PC-9 (cell line): ENCODE measurements around the gene KRCC1. TPM values are rescaled to one million over a fixed set of nuclear protein-coding genes. Genes with fewer than 3 reads are reported as not detected.

Experiments used
- BruUV-seq: library from RNA; stranded (reverse); fragments of 400-500 nt; replicated peaks from 2 replicates; lab custom pipeline; 2021; lab: Mats Ljungman, UMichigan
- CTCF ChIA-PET: fragments of 300-600 bp; sonication (Branson Sonifier 250); formaldehyde crosslinking; loops from one replicate; lab custom pipeline; 2022; ENCODE audit warnings: antibody characterized with exemption; lab: Charles Lee
- POLR2A ChIA-PET: fragments of 300-600 bp; sonication (Branson Sonifier 250); formaldehyde crosslinking; loops from one replicate; lab custom pipeline; 2022; ENCODE audit warnings: antibody characterized with exemption; ENCODE audit not compliant: unreplicated experiment; lab: Charles Lee
- DNase-seq, 2 experiments: peaks; one replicate each; pipeline versions ENCODE4 v3.0.0 to v3.0.0-alpha.2; 2015 to 2022; ENCODE audit warnings: mixed read lengths in 1 of 2
- H2AFZ ChIP-seq: fragments of 200-600 bp; sonication (generic); 2 replicates; pipeline ENCODE4 v1.8.1; 2017; ENCODE audit warnings: antibody characterized with exemption
- H3F3A ChIP-seq: fragments of 200-600 bp; sonication (generic); 2 replicates; pipeline ENCODE4 v1.8.1; 2017; ENCODE audit warnings: antibody characterized with exemption, mild to moderate bottlenecking, low read depth; ENCODE audit not compliant: insufficient read depth
- H3K27ac ChIP-seq: fragments of 200-600 bp; sonication (generic); 2 replicates; pipeline ENCODE4 v1.6.1; 2016; ENCODE audit warnings: mixed run types
- H3K27me3 ChIP-seq: fragments of 200-600 bp; sonication (generic); 2 replicates; pipeline ENCODE4 v1.6.1; 2016; ENCODE audit warnings: low read depth, mixed run types; ENCODE audit not compliant: insufficient read depth
- H3K36me3 ChIP-seq: fragments of 200-600 bp; sonication (generic); 2 replicates; pipeline ENCODE4 v1.6.1; 2016; ENCODE audit warnings: low read depth, mixed run types
- H3K4me1 ChIP-seq: fragments of 200-600 bp; sonication (generic); replicated peaks from 2 replicates; pipeline ENCODE4 v1.6.1; 2016; ENCODE audit warnings: mixed run types; ENCODE audit not compliant: insufficient read depth
- H3K4me2 ChIP-seq: fragments of 200-600 bp; sonication (generic); 2 replicates; pipeline ENCODE4 v1.6.1; 2017; ENCODE audit warnings: mixed run types
- H3K4me3 ChIP-seq: fragments of 200-600 bp; sonication (generic); 2 replicates; pipeline ENCODE4 v1.6.1; 2016; ENCODE audit warnings: mixed run types
- H3K79me2 ChIP-seq: fragments of 200-600 bp; sonication (generic); 2 replicates; pipeline ENCODE4 v1.6.1; 2017; ENCODE audit warnings: low read depth, mixed run types
- H3K9me2 ChIP-seq: fragments of 200-600 bp; sonication (generic); 2 replicates; pipeline ENCODE4 v1.8.1; 2017; ENCODE audit warnings: mild to moderate bottlenecking; ENCODE audit not compliant: insufficient read depth
- H3K9me3 ChIP-seq: fragments of 200-600 bp; sonication (generic); 2 replicates; pipeline ENCODE4 v1.8.1; 2016; ENCODE audit warnings: low read depth; ENCODE audit not compliant: insufficient read depth
- H4K20me1 ChIP-seq: fragments of 200-600 bp; sonication (generic); 2 replicates; pipeline ENCODE4 v1.8.1; 2017; ENCODE audit not compliant: insufficient read depth
- EZH2 ChIP-seq: fragments of 200-600 bp; sonication (generic); IDR thresholded peaks from 2 replicates; pipeline ENCODE4 v1.8.0; 2017; ENCODE audit warnings: antibody characterized with exemption, low read depth
- intact Hi-C: fragments of 100-400 bp; cut with micrococcal nuclease; formaldehyde crosslinking; loops from one replicate; pipeline ENCODE4 v1.10.0; 2022; ENCODE audit not compliant: unreplicated experiment
- total RNA-seq: library from RNA; stranded (reverse); gene quantifications from 2 replicates; pipeline ENCODE4 v1.2.3, GENCODE V29; 2021
- TF ChIP-seq, protein P1 (sequence below): fragments of 200-600 bp; sonication (generic); conservative IDR thresholded peaks from 2 replicates; pipeline ENCODE4 v1.6.1; 2017; ENCODE audit warnings: mixed run types, antibody characterized with exemption, mild to moderate bottlenecking, moderate library complexity

KRCC1 gene
- total RNA-seq, 1 experiment from 2014 or later, result 17.4 TPM

GRCh38 chr2:88016960-88017779 lies 38.4 kb downstream of the KRCC1 start:
- Histone ChIP-seq H3K9me2 (no peaks in the 10 kb centered on the region), H2AFZ (peak overlapping the region; percentile 99), H3K9me3 (no peaks in the 10 kb centered on the region), H3F3A (peaks cover 8% of the 10 kb centered on the region; the same call in 1 of the 2 replicates), H3K27me3 (no peaks in the 10 kb centered on the region), H3K4me3 (peak overlapping the region; percentile 76), H4K20me1 (no peaks in the 10 kb centered on the region), H3K36me3 (no peaks in the 10 kb centered on the region), H3K79me2 (no peaks in the 10 kb centered on the region), H3K27ac (peak overlapping the region; percentile 93), H3K4me1 (0 out of 2 replicates have a peak, but pooled peaks cover 7% of the 10 kb centered on the region), H3K4me2 (peak overlapping the region; percentile 74)
- BruUV-seq, result TSS peak; percentile 58
- CTCF ChIA-PET, result no interaction called here
- DNase-seq, result peak in 1 of 2 experiments; percentile 63
- intact Hi-C loops, result loop anchor here (2.0 kb wide), 1 partner anchor 38 kb away; the partner anchor contains the start of gene KRCC1
- TF ChIP-seq, protein P1, sequence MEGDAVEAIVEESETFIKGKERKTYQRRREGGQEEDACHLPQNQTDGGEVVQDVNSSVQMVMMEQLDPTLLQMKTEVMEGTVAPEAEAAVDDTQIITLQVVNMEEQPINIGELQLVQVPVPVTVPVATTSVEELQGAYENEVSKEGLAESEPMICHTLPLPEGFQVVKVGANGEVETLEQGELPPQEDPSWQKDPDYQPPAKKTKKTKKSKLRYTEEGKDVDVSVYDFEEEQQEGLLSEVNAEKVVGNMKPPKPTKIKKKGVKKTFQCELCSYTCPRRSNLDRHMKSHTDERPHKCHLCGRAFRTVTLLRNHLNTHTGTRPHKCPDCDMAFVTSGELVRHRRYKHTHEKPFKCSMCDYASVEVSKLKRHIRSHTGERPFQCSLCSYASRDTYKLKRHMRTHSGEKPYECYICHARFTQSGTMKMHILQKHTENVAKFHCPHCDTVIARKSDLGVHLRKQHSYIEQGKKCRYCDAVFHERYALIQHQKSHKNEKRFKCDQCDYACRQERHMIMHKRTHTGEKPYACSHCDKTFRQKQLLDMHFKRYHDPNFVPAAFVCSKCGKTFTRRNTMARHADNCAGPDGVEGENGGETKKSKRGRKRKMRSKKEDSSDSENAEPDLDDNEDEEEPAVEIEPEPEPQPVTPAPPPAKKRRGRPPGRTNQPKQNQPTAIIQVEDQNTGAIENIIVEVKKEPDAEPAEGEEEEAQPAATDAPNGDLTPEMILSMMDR, result no peak
- no peak for TF ChIP-seq EZH2
- POLR2A ChIA-PET, result interaction anchor here (0.7 to 1.0 kb wide), 2 partner anchors 9 to 37 kb away, joined by 3 to 4 read pairs; no protein-coding TSS in a partner anchor

GRCh38 chr2:88016086-88016959 lies 39.3 kb downstream of the KRCC1 start, which contains the start of gene RNU2-63P:
RNU2-63P (minus strand) TSS chr2:88016547.
- BruUV-seq, result TSS peak; percentile 100
- Histone ChIP-seq H3K27ac (peak within 1 kb of the TSS; percentile 93), H3K4me2 (peak within 1 kb of the TSS; percentile 74), H3K79me2 (no peaks in the 10 kb centered on the region), H2AFZ (peak within 1 kb of the TSS; percentile 99), H3K4me3 (peak within 1 kb of the TSS; percentile 76), H3K4me1 (0 out of 2 replicates have a peak, but pooled peaks cover 7% of the 10 kb centered on the region), H3F3A (peaks cover 8% of the 10 kb centered on the region; the same call in 1 of the 2 replicates), H3K9me3 (no peaks in the 10 kb centered on the region), H3K36me3 (no peaks in the 10 kb centered on the region), H3K27me3 (no peaks in the 10 kb centered on the region), H3K9me2 (no peaks in the 10 kb centered on the region), H4K20me1 (no peaks in the 10 kb centered on the region)
- TF ChIP-seq EZH2, result no peak
- TF ChIP-seq, protein P1, result no peak
- peak; percentile 78 to 95 for DNase-seq
- intact Hi-C loops, result loop anchor here (2.0 kb wide), 1 partner anchor 38 kb away; the partner anchor contains the start of gene KRCC1
- POLR2A ChIA-PET, result interaction anchor here (0.7 kb wide), 1 partner anchor 10 kb away, joined by 4 read pairs; no protein-coding TSS in a partner anchor
- CTCF ChIA-PET, result no interaction called here

DNA sequence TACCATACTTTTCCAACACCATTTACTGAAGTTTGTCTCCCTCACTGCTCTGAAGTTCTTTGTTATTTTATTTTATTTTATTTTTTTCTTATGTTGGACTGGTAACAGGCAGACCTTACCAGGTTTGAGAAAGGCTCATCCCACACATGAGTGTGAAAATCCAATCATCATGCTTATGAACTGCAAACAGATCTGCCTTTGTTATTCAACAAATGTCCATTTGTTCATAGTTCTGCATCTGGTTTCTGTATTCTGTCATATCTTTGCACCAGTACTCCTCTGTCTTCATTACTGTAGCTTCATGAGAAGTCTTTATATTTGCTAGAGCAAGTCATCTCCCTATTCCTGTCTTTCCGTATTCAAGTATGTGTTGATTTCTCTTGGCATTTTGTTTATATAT lies 44.6 kb downstream of the KRCC1 start:
- Histone ChIP-seq H3K27ac (no peak overlapping the region), H3K4me3 (no peak overlapping the region), H3K36me3 (no peaks in the 10 kb centered on the region), H2AFZ (no peak overlapping the region), H3K79me2 (no peaks in the 10 kb centered on the region), H4K20me1 (no peaks in the 10 kb centered on the region), H3K4me2 (no peak overlapping the region), H3F3A (peaks cover 8% of the 10 kb centered on the region; the same call in 1 of the 2 replicates), H3K4me1 (0 out of 2 replicates have a peak, but pooled peaks cover 7% of the 10 kb centered on the region), H3K27me3 (no peaks in the 10 kb centered on the region), H3K9me2 (no peaks in the 10 kb centered on the region), H3K9me3 (no peaks in the 10 kb centered on the region)
- no peak for DNase-seq
- BruUV-seq, result no TSS peak
- no peak for TF ChIP-seq EZH2
- TF ChIP-seq, protein P1, result no peak
- intact Hi-C loops, result no loop called here
- ChIA-PET CTCF (no interaction called here), POLR2A (no interaction called here)
